Stimulated activated CD4-positive, alpha-beta T cell treated with anti-CD3 and anti-CD28 coated beads, Interleukin-12 subunit alpha, Interleukin-12 subunit beta, amount 100 ng/mL, for 48 hours (primary cell): ENCODE results near the gene NCK1.
"Not testable (repeated sequence)": the region's sequence is repeated elsewhere in the genome, so short reads cannot be mapped to it uniquely, and the experiment has no call there.

Experiments used
- DNase-seq, 3 donors: peaks; one replicate each; pipeline ENCODE4 v3.0.0-alpha.2; 2020; ENCODE audit warnings: low read depth in 2 of 3, low spot score in 1 of 3

The NCK1 gene

GRCh38 chr3:136943436-136943835 lies 81.4 kb downstream of the NCK1 start:
- no peak for DNase-seq

- no peak for DNase-seq
Measured at GRCh38 chr3:136946978-136947377, 85.0 kb downstream of the NCK1 start.

DNA sequence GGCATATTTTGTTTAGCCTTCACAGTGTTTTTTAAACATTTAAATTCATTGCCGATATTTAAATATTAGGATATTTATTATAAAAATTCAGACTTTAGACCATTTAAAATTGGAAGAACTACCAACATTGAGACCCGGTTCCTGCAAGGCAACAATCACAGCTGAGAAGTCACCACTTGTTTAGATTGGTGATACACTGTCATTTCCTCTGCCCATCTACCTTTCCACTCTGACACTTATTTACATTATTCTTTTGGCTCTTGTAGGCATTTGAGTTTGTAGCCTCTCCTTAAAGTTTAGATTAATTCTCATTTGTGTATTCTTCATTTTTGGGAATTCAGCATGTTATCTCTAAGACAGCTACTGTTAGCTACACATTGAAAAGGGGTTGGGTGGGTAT lies 85.5 kb downstream of the NCK1 start:
- no peak for DNase-seq

- DNase-seq = no peak
Measured at GRCh38 chr3:136949146-136949545, 87.1 kb downstream of the NCK1 start.

- no peak for DNase-seq
Measured at GRCh38 chr3:136949708-136950107, 87.7 kb downstream of the NCK1 start.

GRCh38 chr3:136950623-136951022 lies 88.6 kb downstream of the NCK1 start:
- no peak for DNase-seq

GRCh38 chr3:136952292-136952691 lies 90.3 kb downstream of the NCK1 start:
- no peak for DNase-seq

DNA sequence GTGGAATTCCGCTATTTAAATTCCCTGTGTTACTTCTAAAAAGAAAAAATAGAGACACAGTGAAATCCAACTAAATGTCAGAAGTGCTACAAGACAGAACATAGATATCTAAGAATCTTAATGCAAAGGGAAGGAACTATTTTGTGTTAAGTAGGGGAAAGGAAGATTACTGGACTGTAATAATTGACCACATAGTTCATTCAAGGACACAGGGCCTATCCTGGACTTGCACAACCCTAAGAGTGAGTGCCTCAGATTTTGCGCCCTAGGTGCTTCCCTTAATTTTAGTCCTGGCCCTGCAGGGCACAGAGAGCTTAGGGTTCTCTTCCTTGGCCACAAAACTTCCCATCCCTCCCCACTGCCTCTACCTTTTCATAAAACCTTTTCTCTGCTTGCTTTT lies 92.2 kb downstream of the NCK1 start:
- DNase-seq = no peak

GRCh38 chr3:136954980-136955780 lies 93.2 kb downstream of the NCK1 start:
- DNase-seq = no peak

DNA sequence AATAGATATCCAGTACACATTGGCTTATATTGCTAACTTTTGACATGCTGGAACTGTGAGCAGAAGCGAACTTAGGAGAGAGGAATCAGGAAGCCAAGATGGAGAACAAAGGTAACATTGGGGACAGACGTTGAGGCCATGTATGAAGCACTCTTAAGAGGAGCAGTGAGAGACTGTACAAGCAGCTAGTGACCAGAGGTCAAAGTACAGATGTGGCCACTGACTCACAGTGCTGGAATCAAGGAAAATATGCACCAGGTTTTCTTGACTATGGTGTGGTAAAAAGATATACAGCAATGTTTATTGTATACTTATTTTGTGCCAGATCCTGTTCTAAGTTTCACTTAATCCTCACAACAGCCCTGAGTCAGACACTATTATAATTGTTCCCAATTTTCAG lies 93.8 kb downstream of the NCK1 start:
- no peak for DNase-seq

- DNase-seq = no peak
Measured at GRCh38 chr3:136956971-136957370, 95.0 kb downstream of the NCK1 start.

DNA sequence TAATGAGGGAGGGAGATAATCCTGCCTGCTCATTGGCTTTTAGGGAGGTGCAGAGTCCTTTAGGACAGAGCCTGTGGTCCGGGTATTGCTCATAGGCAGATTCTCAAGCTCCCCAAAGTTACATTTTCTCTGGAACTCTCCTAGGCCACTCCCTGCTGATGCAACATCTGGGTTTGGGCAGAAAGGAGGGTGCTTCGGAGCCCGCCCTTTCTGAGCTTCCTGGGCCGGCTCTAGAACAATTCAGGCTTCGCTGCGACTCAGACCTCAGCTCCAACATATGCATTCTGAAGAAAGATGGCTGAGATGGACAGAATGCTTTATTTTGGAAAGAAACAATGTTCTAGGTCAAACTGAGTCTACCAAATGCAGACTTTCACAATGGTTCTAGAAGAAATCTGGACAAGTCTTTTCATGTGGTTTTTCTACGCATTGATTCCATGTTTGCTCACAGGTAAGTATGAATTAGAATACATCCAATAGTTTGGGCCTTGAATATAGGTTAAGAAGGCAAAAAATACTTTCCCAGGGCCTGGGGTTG lies 95.8 kb downstream of the NCK1 start, which contains the start of gene IL20RB:
Gene IL20RB, plus strand, starts transcription at position 233 of the 538 bp plus-strand sequence. Its CDS starts 131 bp downstream, at position 364.
- no peak for DNase-seq

DNA sequence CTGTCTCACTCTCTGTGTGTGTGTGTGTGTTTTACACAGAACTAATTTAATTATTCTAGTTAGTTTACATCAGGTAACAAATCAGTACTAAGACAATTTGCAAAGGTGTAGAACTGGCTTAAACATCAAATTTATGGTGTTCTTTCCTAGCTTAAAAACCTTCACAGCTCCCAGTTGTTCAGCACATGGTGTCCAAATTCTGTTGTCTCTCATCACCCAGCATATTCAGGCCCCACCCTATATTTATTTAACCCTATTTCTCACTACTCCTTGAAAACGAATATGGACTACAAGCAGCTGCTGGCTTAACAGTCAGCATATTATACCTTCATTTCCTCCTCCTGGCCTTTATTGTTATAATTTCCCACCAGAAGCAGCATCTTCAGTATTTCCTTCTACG lies 96.9 kb downstream of the NCK1 start:
- DNase-seq = no peak

DNA sequence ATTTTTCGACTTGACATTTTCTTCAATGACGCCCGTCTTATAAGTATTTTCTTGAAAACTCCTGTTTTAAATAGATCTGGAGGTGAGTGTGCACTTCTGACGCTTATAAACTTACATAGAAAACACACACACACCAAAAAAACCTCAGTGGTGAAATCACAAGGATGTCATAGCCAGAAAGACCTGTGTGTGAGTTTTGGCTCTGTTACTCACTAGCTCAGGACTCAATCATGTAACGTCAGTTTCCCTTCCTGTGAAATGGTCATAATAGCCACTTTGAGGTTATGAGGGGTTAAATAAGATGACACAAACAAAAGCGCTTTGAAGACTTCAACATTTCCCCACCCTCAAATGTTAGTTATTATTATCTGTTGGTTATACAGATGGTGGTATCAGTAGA lies 97.6 kb downstream of the NCK1 start:
- no peak for DNase-seq

DNA sequence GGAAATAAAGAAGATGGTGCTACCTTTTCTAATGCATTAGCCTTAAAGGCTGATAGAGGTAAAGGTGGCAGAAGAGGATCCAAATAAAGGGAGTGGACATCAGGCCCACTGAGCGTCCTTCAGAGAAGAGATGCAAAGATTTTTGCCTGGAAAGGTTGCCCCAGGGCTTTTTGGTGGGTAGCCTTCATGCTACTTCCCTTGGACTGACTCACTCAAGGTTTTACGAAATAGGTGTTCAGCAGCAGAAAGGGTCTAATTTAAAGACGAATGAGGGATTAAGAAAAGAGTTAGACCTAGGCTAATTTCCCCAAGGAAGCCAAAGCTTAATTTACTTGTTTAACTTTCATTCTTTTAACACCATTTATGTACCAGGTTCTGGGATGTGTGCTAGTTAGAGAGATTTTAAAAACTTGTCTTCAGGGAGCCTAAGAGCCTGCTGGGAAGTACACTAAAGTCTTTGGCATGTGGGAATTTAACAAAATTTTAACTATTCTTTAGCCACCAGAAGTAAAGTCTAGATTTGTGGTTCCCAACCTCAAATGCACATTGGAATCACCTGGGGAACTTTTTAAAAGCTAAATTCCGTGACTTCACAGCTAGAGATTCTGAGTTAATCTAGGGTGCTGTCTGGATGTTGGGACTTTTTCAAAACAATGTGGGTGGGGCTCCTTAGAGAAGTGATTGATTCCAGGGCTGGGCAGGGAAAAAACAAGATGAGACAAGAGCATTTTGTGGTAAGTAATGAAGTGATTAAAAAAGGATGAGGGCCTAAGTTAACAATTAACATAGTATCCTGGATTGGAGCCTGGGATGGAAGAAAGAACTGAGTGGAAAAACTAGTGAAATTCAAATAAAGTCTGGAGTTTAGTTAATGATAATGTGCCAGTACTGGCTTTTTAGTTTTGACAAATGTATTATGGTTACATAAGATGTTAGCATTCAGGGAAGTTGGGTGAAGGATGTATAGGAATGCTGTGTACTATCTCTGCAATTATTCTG lies 99.1 kb downstream of the NCK1 start:
- no peak for DNase-seq

GRCh38 chr3:136962927-136963326 lies 100.9 kb downstream of the NCK1 start:
- no peak for DNase-seq

DNA sequence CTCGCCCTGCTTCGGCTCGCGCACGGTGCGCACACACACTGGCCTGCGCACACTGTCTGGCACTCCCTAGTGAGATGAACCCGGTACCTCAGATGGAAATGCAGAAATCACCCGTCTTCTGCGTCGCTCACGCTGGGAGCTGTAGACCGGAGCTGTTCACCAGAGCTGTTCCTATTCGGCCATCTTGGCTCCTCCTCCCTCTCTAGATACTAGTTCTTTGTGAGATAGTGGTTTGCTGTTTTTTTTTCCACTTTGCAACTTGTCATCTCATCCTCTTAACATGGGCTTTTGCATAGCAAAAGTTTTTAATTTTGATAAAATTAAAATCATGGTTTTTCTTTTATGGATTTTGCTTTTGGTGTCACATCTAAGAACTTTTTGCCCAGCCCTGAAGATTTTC lies 107.5 kb downstream of the NCK1 start:
- DNase-seq = not testable (repeated sequence)

GRCh38 chr3:136973352-136973751 lies 111.3 kb downstream of the NCK1 start:
- DNase-seq = no peak

- DNase-seq = no peak
Measured at GRCh38 chr3:136974670-136975069, 112.7 kb downstream of the NCK1 start.

DNA sequence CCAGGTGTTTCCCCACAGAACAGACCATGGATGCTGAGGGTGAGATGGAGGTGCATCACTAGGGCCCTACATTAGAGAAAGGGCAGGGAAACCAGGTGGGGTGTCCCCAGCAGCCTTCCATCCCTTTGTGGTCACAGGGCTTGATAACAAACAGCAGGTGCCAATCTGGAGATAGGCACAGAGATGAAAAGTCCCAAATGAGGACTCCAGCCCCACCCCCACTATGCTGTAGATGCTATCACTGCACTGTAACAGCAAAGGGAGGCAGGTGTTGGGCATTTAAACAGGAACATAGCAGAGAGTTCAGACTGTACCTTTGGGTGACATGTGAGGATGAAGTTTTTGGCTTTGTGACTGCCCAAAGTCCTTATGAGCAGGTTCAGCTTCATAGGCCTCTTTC lies 117.2 kb downstream of the NCK1 start:
- DNase-seq = no peak

DNA sequence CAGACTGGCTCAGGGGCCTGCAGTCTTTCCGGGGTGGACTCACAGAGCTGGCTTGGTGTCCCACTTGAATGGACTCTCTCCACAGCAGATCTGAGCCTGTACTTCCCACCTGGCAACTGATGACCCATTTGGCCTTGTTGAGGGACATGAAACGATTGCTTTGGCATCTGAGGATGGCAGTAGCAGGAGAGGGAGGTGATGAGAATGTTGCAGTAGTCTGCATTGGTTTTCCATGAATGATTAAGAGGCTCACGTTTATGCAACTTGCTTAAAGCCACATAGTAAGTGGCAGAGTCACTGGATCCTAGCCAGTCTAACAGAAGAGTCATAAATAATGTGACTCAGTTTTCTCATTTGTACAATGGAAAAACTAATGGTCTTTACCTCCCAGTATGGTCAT lies 117.7 kb downstream of the NCK1 start:
- DNase-seq = no peak

GRCh38 chr3:136982033-136982432 lies 120.0 kb downstream of the NCK1 start:
- DNase-seq = no peak
